ENCODE results near the gene ANKH. TPM values are rescaled to one million over a fixed set of nuclear protein-coding genes. Genes with fewer than 3 reads are reported as not detected.

ANKH gene
- polyA plus RNA-seq, 2 of the 4 experiments (the other 2 are of a cell fraction) = 11.7 to 17.3 TPM

- WGBS (ENCODE audit: missing lambda C conversion rate) = 98% methylated on average over 4 of the region's 4 CpGs
- CTCF ChIA-PET = interaction anchor here (1.0 kb wide), 1 partner anchor 149 kb away, joined by 3 read pairs; no protein-coding TSS in a partner anchor
Observed at GRCh38 chr5:14854799-14855198, 16.8 kb downstream of the ANKH start.

GRCh38 chr5:14853685-14854084 is 17.9 kb downstream of the ANKH start:
- Histone ChIP-seq H3K4me3 (no peak overlapping the region), H3K27ac (no peak overlapping the region), H3K9me3 (no peaks in the 10 kb centered on the region), H3K4me1 (peaks cover 6% of the 10 kb centered on the region; the same call in 1 of the 3 replicates), H3K4me2 (0 out of 3 replicates have a peak overlapping the region, but pooled peaks have one; percentile 6)
- no peak for FAIRE-seq
- POLR2A ChIA-PET = interaction anchor here (0.6 kb wide), 1 partner anchor 18 kb away, joined by 6 read pairs; the partner anchor contains the start of gene ANKH
- CTCF ChIA-PET = no interaction called here
- 68% methylated on average over 4 of the region's 4 CpGs for whole genome bisulfite sequencing (ENCODE audit: missing lambda C conversion rate)
- peak in 1 of 2 experiments; percentile 43; a peak in 1 of 6 replicates for ATAC-seq
- no peak for DNase-seq (ENCODE audit: low read depth in 1 of 2, low spot score in 1 of 2)
- TF ChIP-seq PBX3 (IDR thresholded peaks at IDR 0.05) = no peak
- no peak for TF ChIP-seq HDAC2 (IDR thresholded peaks at IDR 0.05)
- no peak for TF ChIP-seq SMC3 (IDR thresholded peaks at IDR 0.05)
- TF ChIP-seq ZFP36 (IDR thresholded peaks at IDR 0.05; ENCODE audit: borderline replicate concordance, partially characterized antibody) = no peak
- TF ChIP-seq POLR2AphosphoS2 (conservative IDR thresholded peaks at IDR 0.05; ENCODE audit: low read length) = no peak
- TF ChIP-seq E2F6 (IDR thresholded peaks at IDR 0.05; ENCODE audit: borderline replicate concordance, low read depth) = no peak
- TF ChIP-seq EHF (CRISPR knock-in tag; IDR thresholded peaks at IDR 0.05) = no peak
- no peak for TF ChIP-seq ZSCAN20 (CRISPR knock-in tag; IDR thresholded peaks at IDR 0.05)
- no peak for TF ChIP-seq HES2 (IDR thresholded peaks at IDR 0.05)
- no peak for TF ChIP-seq NR3C1 (IDR thresholded peaks at IDR 0.05)
- no peak for TF ChIP-seq TFCP2L1 (CRISPR knock-in tag; IDR thresholded peaks at IDR 0.05)
- TF ChIP-seq CBX8 (IDR thresholded peaks at IDR 0.05) = no peak
- no peak for TF ChIP-seq HMGXB4 (CRISPR knock-in tag; IDR thresholded peaks at IDR 0.05; ENCODE audit: borderline replicate concordance)
- no peak for TF ChIP-seq MYC (IDR thresholded peaks at IDR 0.05; ENCODE audit: borderline replicate concordance, low read length)
- no peak for TF ChIP-seq RNF2 (IDR thresholded peaks at IDR 0.05; ENCODE audit: borderline replicate concordance, low read depth)

More at GRCh38 chr5:14854799-14855198, 16.8 kb downstream of the ANKH start:
- no peak for ATAC-seq
- TF ChIP-seq FOSL2 (IDR thresholded peaks at IDR 0.05) = no peak
- no peak for TF ChIP-seq FOSL2 (CRISPR knock-in tag; IDR thresholded peaks at IDR 0.05)
- TF ChIP-seq HDAC2 (IDR thresholded peaks at IDR 0.05) = no peak
- no peak for TF ChIP-seq CBX8 (IDR thresholded peaks at IDR 0.05)
- TF ChIP-seq ZC3H11A (IDR thresholded peaks at IDR 0.05) = no peak
- no peak for TF ChIP-seq RAD21 (conservative IDR thresholded peaks at IDR 0.05 in 1 of 2, IDR thresholded peaks at IDR 0.05 in 1 of 2)
- no peak for TF ChIP-seq MAZ (IDR thresholded peaks at IDR 0.05; ENCODE audit: borderline replicate concordance, low read depth, low read length)
- no peak for TF ChIP-seq EP300 (IDR thresholded peaks at IDR 0.05)
- no peak for TF ChIP-seq FOSB (CRISPR knock-in tag; IDR thresholded peaks at IDR 0.05)
- TF ChIP-seq HES2 (IDR thresholded peaks at IDR 0.05) = no peak
- no peak for TF ChIP-seq USF2 (IDR thresholded peaks at IDR 0.05)
- no peak for TF ChIP-seq BCL3 (IDR thresholded peaks at IDR 0.05)
- TF ChIP-seq HMGXB4 (CRISPR knock-in tag; IDR thresholded peaks at IDR 0.05; ENCODE audit: borderline replicate concordance) = no peak
- no peak for TF ChIP-seq EHMT2 (IDR thresholded peaks at IDR 0.05; ENCODE audit: low read depth)
- no peak for TF ChIP-seq MAX (IDR thresholded peaks at IDR 0.05)
- no peak for TF ChIP-seq KDM5A (IDR thresholded peaks at IDR 0.05)
- Histone ChIP-seq H3K4me2 (no peak overlapping the region), H3K27ac (no peak overlapping the region), H3K4me3 (no peak overlapping the region), H3K4me1 (peaks cover 6% of the 10 kb centered on the region; the same call in 1 of the 3 replicates), H3K9me3 (no peaks in the 10 kb centered on the region)
- POLR2A ChIA-PET = no interaction called here
- DNase-seq (ENCODE audit: low read depth in 1 of 2, low spot score in 1 of 2) = no peak
- no peak for FAIRE-seq
